DND-41 (cell line): ENCODE measurements around the gene RBMS1.

Experiments
- EZH2 ChIP-seq: IDR thresholded peaks from 3 replicates; pipeline ENCODE4 v1.6.1; 2012; ENCODE audit warnings: borderline replicate concordance, low read depth, mild to moderate bottlenecking, moderate library complexity, low read length, inconsistent platforms; ENCODE audit not compliant: severe bottlenecking
- TF ChIP-seq, protein P1 (sequence below): IDR thresholded peaks from 2 replicates; pipeline ENCODE4 v1.5.1; 2012; ENCODE audit warnings: borderline replicate concordance, low read length, moderate library complexity, mild to moderate bottlenecking; ENCODE audit not compliant: poor library complexity, severe bottlenecking; ENCODE audit errors: extremely low read depth

DNA sequence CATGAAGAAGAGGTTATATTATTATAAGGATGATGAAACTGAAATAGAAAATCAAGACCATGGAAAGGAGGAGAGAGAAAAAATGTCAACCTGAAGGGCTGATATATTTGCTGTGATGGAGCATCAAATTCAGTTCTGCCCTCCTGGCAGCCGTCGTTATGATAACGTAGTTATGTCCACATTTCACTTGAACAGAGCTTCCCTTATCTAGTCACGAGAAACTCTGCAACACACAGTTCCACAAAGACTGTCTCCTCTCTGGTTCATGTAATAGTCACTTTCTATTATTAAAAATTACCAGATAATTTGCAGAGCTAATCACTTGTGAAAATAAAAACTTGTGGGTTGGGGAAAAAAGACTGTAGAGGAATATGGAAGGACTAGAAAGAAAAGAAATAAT, 19.5 kb upstream of the RBMS1 start:
- TF ChIP-seq, protein P1, sequence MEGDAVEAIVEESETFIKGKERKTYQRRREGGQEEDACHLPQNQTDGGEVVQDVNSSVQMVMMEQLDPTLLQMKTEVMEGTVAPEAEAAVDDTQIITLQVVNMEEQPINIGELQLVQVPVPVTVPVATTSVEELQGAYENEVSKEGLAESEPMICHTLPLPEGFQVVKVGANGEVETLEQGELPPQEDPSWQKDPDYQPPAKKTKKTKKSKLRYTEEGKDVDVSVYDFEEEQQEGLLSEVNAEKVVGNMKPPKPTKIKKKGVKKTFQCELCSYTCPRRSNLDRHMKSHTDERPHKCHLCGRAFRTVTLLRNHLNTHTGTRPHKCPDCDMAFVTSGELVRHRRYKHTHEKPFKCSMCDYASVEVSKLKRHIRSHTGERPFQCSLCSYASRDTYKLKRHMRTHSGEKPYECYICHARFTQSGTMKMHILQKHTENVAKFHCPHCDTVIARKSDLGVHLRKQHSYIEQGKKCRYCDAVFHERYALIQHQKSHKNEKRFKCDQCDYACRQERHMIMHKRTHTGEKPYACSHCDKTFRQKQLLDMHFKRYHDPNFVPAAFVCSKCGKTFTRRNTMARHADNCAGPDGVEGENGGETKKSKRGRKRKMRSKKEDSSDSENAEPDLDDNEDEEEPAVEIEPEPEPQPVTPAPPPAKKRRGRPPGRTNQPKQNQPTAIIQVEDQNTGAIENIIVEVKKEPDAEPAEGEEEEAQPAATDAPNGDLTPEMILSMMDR: no peak
- TF ChIP-seq EZH2: no peak
